ENCODE results near the gene INAFM2.

The INAFM2 gene

GRCh38 chr15:40331637-40332036, 8.1 kb downstream of the INAFM2 start:
- no peaks in the 10 kb centered on the region for H3K27me3 ChIP-seq (replicated peaks; ENCODE audit: control insufficient read depth, insufficient read depth, low read length)
- no peak overlapping the region for H3K4me3 ChIP-seq (replicated peaks; ENCODE audit: low read depth, low read length)
- no peak for DNase-seq (ENCODE audit: extremely low read depth, insufficient read length)
- no peaks in the 10 kb centered on the region for H3K36me3 ChIP-seq (ENCODE audit: control insufficient read depth, insufficient read depth, low read length)
- no peak for TF ChIP-seq CTCF (IDR thresholded peaks at IDR 0.05; ENCODE audit: insufficient read depth, low read length, poor library complexity, severe bottlenecking)

- DNase-seq (ENCODE audit: extremely low read depth, insufficient read length), result no peak
- H3K4me3 ChIP-seq (replicated peaks; ENCODE audit: low read depth, low read length), result no peak overlapping the region
- TF ChIP-seq CTCF (IDR thresholded peaks at IDR 0.05; ENCODE audit: insufficient read depth, low read length, poor library complexity, severe bottlenecking), result no peak
- H3K27me3 ChIP-seq (replicated peaks; ENCODE audit: control insufficient read depth, insufficient read depth, low read length), result no peaks in the 10 kb centered on the region
- H3K36me3 ChIP-seq (ENCODE audit: control insufficient read depth, insufficient read depth, low read length), result no peaks in the 10 kb centered on the region
These were observed 8.8 kb downstream of the INAFM2 start for GRCh38 chr15:40332113-40332781.

GRCh38 chr15:40333922-40334492, 10.5 kb downstream of the INAFM2 start:
- Histone ChIP-seq H3K27me3 (replicated peaks; ENCODE audit: control insufficient read depth, insufficient read depth, low read length) (no peaks in the 10 kb centered on the region), H3K36me3 (ENCODE audit: control insufficient read depth, insufficient read depth, low read length) (no peaks in the 10 kb centered on the region), H3K4me3 (replicated peaks; ENCODE audit: low read depth, low read length) (no peak overlapping the region)
- DNase-seq (ENCODE audit: extremely low read depth, insufficient read length), result no peak
- TF ChIP-seq CTCF (IDR thresholded peaks at IDR 0.05; ENCODE audit: insufficient read depth, low read length, poor library complexity, severe bottlenecking), result no peak

- H3K36me3 ChIP-seq (ENCODE audit: control insufficient read depth, insufficient read depth, low read length), result no peaks in the 10 kb centered on the region
- no peak for DNase-seq (ENCODE audit: extremely low read depth, insufficient read length)
- H3K4me3 ChIP-seq (replicated peaks; ENCODE audit: low read depth, low read length), result no peak overlapping the region
- H3K27me3 ChIP-seq (replicated peaks; ENCODE audit: control insufficient read depth, insufficient read depth, low read length), result no peaks in the 10 kb centered on the region
- TF ChIP-seq CTCF (IDR thresholded peaks at IDR 0.05; ENCODE audit: insufficient read depth, low read length, poor library complexity, severe bottlenecking), result no peak
These were observed 11.0 kb downstream of the INAFM2 start for GRCh38 chr15:40334541-40334940.

GRCh38 chr15:40334941-40335795, 11.7 kb downstream of the INAFM2 start:
- TF ChIP-seq CTCF (IDR thresholded peaks at IDR 0.05; ENCODE audit: insufficient read depth, low read length, poor library complexity, severe bottlenecking), result no peak

More at GRCh38 chr15:40334941-40335795, 11.7 kb downstream of the INAFM2 start:
- H3K27me3 ChIP-seq (replicated peaks; ENCODE audit: control insufficient read depth, insufficient read depth, low read length), result no peaks in the 10 kb centered on the region
- H3K4me3 ChIP-seq (replicated peaks; ENCODE audit: low read depth, low read length), result no peak overlapping the region
- H3K36me3 ChIP-seq (ENCODE audit: control insufficient read depth, insufficient read depth, low read length), result no peaks in the 10 kb centered on the region
- no peak for DNase-seq (ENCODE audit: extremely low read depth, insufficient read length)
